Measurements from ENCODE around the gene TNN.

Gene TNN

DNA sequence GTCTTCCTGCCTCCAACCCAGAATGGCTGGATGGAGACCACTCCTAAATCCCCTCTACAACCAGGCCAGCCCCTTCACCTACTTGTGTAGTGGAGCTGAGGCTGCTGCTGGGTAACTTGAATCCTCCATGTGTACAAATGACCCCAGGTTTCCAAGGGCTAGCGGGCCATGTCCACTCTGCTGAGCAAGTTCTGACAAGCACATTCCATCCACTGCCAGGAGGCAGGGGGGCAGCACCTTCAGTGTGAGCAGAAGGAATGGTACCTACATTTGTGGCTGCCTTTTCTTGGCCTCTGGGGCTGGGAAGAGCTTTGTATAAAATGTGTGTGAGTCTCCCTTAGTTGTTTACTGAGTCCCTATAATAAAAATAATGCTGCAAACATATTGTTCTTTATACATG lies 110.4 kb downstream of the TNN start:
- DNase-seq: no peak

DNA sequence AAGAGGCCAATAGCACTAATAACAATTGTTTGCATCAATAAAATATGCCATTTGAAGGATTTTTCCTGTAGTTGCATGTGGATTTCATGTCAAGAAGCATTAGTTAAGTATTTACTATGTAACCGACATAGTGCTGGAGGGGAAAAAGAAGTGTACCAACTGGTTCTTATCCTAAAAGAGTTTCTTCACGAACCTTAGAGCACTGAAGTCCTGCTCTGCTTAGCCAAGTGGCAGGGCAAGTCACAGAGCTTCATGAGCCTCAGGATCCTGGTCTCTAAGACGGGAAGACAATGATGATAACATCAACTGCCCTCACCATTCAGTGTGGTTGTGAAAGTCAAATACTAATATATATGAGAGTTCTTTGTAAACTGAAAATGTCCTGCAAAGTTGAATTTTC lies 110.8 kb downstream of the TNN start:
- no peak for DNase-seq

DNA sequence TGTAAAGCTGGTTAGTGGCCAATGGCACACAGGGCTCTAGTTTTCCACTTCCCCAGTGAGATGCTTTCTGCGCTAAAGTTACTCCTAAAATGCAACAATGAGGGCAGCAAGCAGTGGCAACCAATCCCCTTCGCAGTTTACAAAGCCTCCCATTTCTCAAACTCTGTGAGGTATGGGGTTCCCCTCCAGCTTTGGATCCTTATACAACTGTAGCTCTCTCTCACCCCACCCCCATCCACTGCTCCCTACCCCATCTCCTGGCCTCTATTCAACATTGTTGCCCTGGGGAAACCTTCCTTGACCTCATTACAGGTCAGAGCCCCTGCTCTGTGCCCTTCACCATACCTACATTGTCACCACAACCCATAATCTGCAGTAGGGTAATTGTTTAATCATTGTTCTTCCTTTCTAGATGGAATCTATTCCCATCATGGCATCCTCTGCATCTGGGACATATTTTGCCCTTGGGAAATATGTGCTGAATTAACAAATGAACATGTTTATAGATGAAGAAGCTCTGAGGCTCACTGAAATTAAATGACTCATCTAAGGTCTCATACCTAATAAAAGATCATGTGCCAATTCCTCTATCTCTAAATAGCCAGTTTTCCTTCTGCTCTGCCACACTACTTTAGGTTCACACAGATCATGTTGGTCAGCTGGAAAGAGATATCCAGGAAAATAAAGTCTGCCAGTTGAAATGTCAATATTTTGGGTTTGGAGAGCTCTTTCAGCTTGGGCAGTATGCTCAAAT lies 112.4 kb downstream of the TNN start:
- DNase-seq: no peak

DNA sequence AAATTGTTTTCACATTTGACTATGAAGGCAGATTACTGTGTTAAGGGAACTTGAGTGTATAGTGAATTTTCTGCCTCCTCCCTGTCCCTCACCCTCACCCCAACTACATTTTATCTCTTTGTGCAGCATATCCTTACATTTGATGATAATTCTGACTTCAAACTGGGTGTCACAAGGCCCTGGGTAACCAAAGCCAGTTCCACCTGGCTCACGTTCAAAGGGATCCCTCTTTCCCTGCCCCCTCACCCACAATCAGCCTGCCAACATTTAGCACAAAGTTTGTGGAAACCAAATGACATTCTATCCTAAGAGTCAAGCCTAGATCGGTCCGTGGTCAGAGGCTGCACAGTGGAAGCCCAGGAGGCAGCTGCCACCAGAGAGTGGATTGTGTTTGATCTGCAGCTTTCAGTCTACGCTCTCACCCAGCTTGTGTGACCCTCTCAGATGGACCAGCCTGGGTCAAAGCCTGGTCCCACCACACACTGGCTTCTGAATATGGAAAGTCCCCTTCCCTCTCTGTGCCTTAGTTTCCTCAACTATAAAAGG lies 114.6 kb downstream of the TNN start:
- DNase-seq: no peak

DNA sequence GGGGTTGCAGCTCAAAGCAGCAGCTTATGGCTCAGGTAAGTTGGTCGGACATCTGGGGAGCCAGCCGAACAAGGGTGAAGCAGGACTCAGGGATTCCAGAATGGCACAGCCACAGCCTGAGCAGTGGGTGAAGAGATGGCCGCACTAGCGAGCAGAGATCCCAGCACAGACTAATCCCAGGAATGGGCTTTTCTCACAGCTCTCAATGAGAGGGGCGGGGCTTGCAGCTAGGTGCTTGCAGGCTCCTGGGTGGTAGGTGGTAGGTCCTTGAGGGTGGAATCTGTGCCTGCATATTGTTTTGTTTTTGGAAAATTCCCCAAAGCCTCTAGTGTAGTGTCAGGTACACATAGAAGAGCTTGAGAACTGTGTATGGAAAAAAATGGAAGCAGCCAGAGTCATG lies 116.0 kb downstream of the TNN start:
- DNase-seq: no peak

DNA sequence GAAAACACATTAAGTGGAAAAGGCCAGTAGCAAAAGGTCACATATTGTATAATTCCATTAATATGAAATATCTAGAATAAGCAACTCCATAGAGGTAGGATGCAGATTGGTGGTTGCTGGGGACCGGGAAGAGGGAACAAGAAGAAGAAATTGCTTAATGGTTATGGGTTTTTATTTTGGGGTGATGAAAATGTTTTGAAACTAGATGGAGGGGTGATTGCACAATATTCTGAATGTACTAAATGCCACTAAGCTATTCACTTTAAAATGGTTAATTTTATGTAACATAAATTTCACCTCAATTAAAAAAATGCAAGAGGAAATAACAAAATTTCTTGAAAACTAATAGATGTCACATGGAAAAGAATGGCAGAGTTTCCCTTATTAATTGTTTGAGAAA lies 118.3 kb downstream of the TNN start:
- no peak for DNase-seq

DNA sequence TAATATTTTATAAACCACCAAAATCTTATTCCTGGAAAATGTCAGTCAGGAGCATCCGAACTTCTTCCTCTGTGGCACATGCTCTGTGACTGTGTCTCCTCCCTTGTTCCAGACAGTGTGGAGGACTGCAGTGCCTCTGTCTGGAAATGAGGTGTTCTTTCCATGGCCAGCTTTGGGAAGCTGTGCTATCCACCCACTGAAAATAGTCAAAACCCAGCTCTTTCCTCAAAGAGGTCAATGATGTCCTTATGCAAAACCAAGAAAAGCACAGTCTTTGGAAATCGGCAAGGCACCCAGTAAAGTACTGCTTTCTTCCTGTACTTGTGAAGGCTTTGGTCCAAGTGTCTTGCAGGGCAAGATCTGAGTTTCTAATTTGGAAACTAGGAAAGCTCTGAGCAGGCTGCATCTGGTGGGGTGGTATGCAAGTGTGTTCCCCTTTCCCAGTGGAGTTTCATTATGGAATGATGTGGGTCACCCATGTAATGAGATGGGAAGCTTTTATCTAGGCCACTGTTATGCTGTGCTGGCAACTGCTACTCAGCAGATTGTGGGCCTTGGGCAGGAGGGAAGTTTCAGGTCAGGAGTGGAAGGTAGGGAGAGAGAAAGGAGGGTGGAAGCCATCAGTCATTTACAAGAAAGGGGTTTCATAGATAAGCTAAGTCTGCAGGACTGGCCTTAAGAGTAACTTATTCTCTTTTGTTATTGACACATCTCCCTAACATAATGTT lies 119.0 kb downstream of the TNN start:
- no peak for DNase-seq

DNA sequence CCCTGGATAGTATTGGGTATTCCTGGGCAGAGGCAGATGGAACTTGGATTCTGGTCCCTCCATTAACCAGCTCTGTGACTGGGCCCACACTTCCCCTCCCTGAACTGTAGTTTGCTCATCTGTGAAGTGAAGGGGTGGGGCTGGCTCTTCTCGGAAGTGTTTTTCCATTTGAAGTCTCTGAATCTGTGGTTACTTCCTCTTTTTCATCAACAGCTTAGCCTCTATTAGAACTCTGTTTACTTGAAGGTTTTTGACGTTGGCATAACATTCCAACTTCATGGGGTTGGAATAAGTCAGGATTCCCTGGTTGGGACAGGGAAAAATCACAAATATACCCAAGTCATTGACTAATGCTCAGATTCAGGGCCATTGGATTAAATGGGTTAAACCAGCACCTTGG lies 121.3 kb downstream of the TNN start:
- no peak for DNase-seq

DNA sequence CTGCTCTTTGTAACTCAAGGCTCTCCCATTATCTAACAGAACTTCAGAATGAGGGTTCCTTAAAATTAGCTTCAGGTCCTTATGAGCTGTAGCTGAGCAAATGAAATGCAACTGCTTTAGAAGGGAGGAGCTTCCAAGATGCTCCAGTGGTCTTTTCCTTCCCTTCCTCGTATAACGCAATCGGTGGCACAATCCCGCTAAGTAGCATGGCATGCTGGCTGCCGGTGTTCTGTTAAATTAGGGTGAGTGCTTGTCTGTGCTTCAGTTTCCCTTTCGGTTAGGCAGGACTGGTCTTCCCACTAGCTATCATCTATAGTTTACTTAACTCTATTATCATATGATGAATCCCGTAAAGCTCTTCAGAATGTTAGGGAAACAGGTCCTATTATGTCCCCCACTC lies 124.0 kb downstream of the TNN start:
- DNase-seq: no peak

DNA sequence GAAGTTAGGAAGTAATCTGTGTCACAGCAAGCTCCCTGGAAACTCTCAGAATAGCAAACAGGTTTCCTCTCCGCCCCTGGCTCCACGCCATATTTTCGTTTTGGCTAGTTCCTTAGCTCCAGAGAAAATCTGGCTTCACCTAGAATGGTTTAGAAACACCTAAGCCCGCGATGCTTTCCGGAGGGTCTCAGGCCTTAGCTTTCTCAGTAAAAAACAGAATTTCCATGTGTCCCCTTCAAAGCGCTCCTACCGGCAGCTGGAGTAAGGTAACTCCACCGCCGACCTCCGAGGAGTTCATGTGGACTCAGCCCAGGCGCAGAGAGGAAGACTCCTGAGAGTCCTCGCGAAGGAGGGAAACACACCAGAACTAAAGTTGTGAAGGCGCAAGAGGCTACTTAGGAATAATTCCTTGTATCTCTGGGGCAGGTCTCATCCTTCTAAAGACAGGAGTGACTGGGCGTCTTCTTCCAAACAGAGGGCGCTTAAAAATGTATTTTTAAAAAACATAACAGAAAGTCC lies 124.5 kb downstream of the TNN start:
- peak; percentile 4 for DNase-seq

DNA sequence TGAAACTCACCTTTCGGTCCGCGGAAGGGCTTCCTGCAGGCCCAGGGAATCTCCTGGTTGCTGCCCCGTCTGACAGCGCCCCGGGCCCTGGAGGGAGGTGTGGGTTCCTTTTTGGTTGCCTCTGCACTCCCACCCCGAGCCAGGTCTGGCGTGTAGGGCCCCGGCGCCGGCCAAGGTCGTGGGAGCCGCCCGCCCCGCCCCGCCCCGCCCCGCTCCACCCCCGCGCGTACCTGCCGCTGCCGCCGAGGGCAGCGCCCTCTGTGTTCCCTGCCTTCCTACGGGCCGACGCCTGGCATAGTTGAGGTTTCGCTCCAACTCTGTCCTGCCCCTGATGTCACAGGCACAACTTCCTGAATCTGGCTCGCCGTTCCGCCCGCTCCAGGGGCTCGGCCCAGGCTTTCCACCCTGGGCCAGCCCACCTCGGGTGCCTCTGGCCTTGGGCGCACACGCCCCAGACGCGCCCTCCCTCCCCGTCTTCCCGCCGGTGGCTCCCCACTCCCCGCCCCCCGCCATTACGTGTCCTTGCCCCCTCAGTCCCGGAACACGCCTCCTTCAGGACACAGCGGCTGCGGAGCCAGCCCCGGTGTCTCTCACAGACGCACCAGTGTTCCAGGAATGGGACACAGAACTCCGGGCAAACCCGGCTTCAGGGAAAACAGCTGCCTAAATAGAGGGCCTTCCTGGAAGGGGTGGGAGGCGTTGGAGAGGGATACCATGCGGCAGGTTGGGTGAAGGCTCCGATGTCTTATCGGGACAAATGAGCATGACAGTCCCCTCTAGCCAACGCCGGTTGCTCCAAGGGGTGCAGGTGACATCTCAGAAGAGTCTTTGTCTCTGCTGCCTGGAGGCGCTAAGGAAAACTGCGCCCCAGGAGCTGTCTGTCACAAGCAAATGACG lies 125.2 kb downstream of the TNN start, which contains the start of gene KIAA0040:
Gene KIAA0040 (minus strand): TSS at position 147 of the 897 bp plus-strand sequence. CDS start 31,763 bp downstream, outside the sequence.
- DNase-seq: peak; percentile 9

DNA sequence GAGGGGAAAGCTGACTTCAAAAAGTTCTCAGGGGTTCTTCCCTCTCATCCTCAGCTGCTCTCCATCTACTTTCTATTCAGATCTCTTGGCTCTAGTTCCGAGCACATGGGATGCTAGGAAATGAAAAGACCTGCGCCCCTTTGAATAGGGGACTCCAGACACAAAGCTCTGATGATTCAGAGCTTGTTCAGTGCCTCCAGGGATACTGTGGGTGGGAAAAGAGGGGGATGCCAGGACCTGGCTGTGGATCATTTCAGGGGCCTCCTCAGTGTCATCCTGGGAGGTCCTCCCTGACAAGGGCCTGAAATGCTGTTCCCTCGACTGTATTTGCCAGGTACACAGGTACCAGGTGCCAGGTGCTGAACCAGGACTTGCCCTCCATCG lies 125.9 kb downstream of the TNN start:
- no peak for DNase-seq

DNA sequence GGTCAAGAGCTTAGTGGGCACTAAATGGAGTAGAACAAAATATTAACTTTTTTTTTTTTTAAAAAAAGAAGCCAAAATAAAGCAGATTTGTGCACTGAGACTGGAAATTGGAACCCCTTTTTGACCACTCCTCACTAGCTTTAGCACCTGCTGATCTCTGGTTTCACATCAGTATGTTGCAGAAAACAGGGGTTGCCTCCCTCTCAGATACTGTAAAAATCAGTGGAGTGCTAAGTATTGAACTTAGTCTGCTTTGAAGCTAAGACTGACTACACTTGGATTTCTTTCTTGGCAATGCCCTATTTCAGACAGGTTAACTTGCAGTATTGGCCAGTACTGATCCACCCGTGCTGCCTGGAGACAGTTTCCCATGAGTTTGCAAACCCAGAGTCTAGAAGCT lies 127.6 kb downstream of the TNN start:
- DNase-seq: no peak

DNA sequence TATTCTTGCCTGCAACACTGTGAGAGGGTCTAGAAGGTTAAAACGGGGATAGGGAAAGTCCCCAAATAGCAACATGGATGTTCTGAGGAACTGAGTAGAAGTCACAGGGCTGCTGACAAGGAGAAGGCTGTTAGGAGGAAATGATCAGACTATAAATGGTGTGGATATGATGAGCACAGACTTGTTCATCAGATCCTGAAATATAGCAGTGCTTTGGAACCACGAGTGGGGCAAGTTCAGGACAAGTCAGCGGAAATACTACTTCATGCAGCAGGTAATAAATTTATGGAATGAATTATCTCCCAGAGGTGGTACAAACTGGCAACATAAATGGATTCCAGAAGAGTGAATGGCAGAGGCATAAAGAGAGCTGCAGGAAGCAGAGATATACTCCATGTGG lies 128.2 kb downstream of the TNN start:
- DNase-seq: no peak

DNA sequence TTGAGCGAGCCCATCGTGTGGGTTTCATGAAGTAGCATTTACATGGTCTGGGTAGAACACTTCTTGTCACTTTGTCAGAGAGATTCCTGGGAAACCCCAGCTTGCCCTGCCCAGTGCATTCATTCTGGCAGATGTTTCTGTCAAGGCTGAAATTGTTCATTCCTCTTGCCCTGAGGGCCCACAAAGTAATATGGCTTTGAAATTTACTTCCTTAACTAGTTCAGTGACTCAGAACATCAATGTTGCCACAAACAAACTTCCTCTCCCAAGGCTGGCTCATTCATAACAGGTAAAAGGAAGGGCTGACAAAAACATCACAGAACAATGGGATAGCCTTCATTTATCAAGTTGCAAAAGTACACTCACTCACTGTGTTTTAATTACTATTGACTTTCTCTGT lies 129.9 kb downstream of the TNN start:
- DNase-seq: no peak

Measured in fibroblast of skin of abdomen (primary cell).